GM06990 (cell line): ENCODE data around the gene LDLRAD2.

Source experiments
- DNase-seq: peaks from one replicate; pipeline ENCODE4 v3.0.0-alpha.2; 2011; ENCODE audit not compliant: insufficient read length; ENCODE audit errors: extremely low read depth
- H3K27me3 ChIP-seq: replicated peaks from 2 replicates; pipeline ENCODE4 v1.6.0; 2011; ENCODE audit warnings: low read length; ENCODE audit not compliant: control insufficient read depth, insufficient read depth
- H3K36me3 ChIP-seq: 2 replicates; pipeline ENCODE4 v1.5.1; 2011; ENCODE audit warnings: low read length; ENCODE audit not compliant: control insufficient read depth, insufficient read depth
- H3K4me3 ChIP-seq: replicated peaks from 2 replicates; pipeline ENCODE4 v1.5.1; 2011; ENCODE audit warnings: low read depth, mild to moderate bottlenecking, control low read depth, low read length
- TF ChIP-seq, protein P1 (sequence below): IDR thresholded peaks from 2 replicates; pipeline ENCODE4 v1.5.1; 2011; ENCODE audit warnings: low read length, control low read depth, mild to moderate bottlenecking, inconsistent platforms; ENCODE audit not compliant: insufficient read depth, poor library complexity, severe bottlenecking

LDLRAD2 gene

DNA sequence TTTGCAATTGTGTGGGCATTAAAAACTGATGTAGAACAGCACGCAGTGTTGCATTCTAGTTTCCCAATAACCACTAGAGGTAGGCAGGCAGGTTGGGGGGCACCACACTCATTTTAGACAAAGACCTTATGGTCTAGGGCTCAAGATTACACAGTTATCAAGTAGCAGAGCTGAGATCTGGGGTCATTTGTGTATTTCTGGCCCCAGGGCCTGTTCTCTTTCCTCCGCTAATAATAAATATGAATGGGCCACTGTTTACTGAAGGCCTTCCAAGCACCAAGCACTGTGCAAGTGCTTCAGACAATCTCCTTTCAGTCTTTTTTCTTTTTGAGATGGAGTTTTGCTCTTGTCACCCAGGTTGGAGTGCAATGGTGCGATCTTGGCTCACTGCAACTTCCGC is 23.9 kb downstream of the LDLRAD2 start:
- TF ChIP-seq, protein P1, sequence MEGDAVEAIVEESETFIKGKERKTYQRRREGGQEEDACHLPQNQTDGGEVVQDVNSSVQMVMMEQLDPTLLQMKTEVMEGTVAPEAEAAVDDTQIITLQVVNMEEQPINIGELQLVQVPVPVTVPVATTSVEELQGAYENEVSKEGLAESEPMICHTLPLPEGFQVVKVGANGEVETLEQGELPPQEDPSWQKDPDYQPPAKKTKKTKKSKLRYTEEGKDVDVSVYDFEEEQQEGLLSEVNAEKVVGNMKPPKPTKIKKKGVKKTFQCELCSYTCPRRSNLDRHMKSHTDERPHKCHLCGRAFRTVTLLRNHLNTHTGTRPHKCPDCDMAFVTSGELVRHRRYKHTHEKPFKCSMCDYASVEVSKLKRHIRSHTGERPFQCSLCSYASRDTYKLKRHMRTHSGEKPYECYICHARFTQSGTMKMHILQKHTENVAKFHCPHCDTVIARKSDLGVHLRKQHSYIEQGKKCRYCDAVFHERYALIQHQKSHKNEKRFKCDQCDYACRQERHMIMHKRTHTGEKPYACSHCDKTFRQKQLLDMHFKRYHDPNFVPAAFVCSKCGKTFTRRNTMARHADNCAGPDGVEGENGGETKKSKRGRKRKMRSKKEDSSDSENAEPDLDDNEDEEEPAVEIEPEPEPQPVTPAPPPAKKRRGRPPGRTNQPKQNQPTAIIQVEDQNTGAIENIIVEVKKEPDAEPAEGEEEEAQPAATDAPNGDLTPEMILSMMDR: no peak
- DNase-seq: no peak
- H3K36me3 ChIP-seq: no peaks in the 10 kb centered on the region
- no peak overlapping the region for H3K4me3 ChIP-seq
- H3K27me3 ChIP-seq: no peaks in the 10 kb centered on the region

DNA sequence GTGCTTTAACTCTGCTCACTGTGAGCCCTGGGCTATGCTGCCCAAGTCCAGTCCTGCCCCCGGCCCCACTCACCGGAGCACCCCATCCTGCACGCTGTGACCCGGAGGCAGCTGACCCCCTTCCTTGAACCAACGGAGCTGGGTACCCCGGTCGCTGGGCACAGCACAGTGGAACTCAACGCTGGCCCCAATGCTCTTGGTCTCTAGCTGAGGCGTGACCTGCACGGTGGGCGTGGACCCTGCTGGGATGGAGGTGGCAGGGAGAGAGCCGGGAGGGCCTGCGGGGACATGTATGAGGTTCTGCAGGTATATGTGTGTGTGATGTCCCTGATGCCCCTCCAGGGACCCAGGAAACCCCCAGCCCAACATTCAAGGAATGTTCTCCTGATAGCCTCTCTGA is 24.7 kb downstream of the LDLRAD2 start:
- Histone ChIP-seq H3K27me3 (no peaks in the 10 kb centered on the region), H3K4me3 (no peak overlapping the region), H3K36me3 (no peaks in the 10 kb centered on the region)
- TF ChIP-seq, protein P1: no peak
- no peak for DNase-seq

DNA sequence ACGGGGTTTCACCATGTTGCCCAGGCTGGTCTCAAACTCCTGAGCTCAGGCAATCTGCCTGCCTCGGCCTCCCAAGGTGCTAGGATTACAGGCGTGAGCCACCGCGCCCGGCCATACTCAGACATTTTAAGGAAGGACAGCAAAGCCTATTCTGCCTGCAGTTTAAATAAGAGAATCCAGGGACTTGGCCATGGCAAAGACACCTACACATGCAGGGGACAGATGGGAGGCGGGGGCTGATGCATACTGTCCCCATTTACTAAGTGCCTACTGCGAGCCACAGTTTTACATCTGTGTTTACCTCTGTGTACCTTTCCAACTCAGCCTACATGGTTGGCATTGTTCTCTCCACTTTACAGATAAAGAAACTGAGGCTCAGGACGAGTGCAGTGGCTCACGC is 25.4 kb downstream of the LDLRAD2 start:
- Histone ChIP-seq H3K27me3 (no peaks in the 10 kb centered on the region), H3K36me3 (no peaks in the 10 kb centered on the region), H3K4me3 (no peak overlapping the region)
- TF ChIP-seq, protein P1: no peak
- no peak for DNase-seq

DNA sequence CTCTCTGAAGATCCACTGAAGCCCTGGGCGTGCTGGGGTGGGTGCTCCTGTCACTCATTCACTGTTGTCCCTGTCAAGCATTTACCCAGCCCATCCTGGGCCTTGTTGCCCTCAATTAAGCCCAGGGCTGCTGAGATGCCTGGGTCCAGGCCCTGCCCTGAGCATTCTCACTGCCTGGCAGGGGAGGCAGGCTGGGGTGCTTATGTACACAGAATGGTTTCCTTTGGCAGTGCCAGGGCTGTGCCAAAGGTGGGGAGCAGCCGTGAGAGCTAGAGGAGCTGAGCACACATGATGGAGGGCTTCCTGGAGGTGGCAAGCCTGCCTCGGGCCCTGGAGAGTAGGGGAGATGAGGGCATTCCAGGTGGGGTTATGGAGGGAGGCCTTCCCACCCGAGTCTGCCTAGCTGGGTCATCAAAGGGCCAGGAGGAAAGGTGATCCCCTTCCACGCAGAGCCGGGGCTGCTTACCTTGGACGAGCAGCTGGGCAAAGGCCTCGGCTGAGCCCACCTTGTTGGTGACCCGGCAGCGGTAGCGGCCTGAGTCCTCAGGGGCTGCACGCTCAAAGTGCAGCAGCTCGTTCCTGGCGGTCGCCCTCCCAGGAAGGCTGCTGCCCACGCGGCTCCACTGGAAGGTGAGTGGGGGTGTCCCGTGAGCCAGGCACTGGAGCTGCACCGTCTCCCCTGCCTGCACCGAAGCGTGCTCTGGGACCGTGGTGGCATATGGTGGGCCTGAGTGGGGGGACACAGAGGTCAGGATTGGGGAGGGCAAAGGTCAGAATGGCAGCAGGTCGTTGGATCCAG is 26.5 kb downstream of the LDLRAD2 start:
- no peaks in the 10 kb centered on the region for H3K36me3 ChIP-seq
- TF ChIP-seq, protein P1: no peak
- DNase-seq: no peak

DNA sequence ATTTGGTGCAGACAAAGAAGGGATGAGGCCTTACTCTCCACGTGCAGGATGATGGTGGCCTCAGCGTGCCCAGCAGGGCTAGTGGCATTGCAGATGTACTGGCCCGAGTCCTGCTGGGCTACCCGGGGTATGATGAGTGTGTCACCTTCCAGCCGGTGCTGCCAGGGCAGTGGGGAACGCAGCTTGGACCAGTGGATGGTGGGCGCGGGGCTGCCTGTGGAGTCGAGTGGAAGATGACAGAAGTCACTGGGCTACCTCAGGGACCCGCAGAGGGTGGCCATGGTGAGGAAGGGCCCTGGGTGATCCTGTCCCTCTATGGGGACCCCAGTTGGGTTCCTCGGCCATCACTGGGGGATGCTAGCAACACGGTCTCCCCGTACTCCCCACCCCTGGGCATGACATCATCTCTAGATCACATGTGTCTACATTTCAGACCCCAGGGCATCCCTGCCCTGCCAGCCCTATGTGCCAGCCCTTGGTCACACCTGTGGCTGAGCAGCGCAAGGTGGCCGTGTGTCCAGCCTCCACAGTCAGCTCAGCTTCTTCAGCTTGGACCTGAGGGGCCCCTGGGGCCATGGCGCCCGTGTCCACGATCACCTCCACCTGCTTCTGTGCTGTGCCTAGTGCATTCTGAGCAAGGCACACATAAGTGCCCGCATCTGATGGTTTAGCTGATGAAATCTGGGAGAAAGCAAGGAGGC is 27.4 kb downstream of the LDLRAD2 start:
- TF ChIP-seq, protein P1: no peak
- DNase-seq: no peak
- Histone ChIP-seq H3K27me3 (no peaks in the 10 kb centered on the region), H3K36me3 (no peaks in the 10 kb centered on the region), H3K4me3 (no peak overlapping the region)

More for the DNA sequence above, 26.5 kb downstream of the LDLRAD2 start:
- Histone ChIP-seq H3K27me3 (no peaks in the 10 kb centered on the region), H3K4me3 (no peak overlapping the region)
